ENCODE results near the gene MMRN1.

The MMRN1 gene, protein sequence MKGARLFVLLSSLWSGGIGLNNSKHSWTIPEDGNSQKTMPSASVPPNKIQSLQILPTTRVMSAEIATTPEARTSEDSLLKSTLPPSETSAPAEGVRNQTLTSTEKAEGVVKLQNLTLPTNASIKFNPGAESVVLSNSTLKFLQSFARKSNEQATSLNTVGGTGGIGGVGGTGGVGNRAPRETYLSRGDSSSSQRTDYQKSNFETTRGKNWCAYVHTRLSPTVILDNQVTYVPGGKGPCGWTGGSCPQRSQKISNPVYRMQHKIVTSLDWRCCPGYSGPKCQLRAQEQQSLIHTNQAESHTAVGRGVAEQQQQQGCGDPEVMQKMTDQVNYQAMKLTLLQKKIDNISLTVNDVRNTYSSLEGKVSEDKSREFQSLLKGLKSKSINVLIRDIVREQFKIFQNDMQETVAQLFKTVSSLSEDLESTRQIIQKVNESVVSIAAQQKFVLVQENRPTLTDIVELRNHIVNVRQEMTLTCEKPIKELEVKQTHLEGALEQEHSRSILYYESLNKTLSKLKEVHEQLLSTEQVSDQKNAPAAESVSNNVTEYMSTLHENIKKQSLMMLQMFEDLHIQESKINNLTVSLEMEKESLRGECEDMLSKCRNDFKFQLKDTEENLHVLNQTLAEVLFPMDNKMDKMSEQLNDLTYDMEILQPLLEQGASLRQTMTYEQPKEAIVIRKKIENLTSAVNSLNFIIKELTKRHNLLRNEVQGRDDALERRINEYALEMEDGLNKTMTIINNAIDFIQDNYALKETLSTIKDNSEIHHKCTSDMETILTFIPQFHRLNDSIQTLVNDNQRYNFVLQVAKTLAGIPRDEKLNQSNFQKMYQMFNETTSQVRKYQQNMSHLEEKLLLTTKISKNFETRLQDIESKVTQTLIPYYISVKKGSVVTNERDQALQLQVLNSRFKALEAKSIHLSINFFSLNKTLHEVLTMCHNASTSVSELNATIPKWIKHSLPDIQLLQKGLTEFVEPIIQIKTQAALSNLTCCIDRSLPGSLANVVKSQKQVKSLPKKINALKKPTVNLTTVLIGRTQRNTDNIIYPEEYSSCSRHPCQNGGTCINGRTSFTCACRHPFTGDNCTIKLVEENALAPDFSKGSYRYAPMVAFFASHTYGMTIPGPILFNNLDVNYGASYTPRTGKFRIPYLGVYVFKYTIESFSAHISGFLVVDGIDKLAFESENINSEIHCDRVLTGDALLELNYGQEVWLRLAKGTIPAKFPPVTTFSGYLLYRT
- total RNA-seq: 0 reads per million in 4 experiments

- DNase-seq: no peak
Observed at GRCh38 chr4:89894649-89895550, at the start of gene MMRN1. TSS of gene MMRN1 (plus strand) at chr4:89894854. CDS start at chr4:89894972, 118 bp downstream.

DNA sequence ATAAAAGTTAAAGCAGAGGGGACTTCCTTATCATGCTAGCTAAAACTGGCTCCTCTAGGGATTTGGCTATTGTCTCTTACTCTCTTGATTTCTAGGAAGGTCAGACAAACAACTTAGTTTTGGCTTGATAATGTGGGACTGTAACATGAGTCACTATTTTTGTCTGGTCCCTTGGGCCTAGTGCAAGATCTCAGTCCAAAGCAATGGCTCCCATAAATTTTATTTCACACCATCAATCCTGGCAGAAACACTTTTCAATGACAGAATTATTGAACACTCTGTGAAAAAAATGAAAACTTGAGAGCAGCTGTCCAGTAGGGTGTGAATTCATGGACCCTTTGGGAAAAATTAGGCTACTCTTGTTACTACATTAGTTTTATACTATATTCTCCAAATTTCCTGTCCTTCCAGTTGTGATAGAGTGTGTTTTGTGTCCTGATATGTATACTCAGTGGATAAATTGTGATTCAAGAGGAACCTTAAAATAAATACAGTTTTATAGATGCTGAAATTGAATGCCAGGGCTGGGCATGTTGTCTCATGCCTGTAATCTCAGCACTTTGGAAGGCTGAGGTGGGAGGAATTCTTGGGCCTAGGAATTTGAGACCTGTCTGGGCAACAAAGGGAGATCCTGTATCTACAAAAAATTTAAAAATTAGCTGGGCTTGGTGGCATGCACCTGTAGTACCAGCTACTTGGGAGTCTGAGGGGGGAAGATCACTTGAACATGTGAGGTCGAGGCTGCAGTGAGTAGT lies 46.9 kb upstream of the MMRN1 start:
- no peak for DNase-seq

GRCh38 chr4:89855236-89855635 lies 39.4 kb upstream of the MMRN1 start:
- no peak for DNase-seq

GRCh38 chr4:89860971-89861370 lies 33.7 kb upstream of the MMRN1 start:
- DNase-seq: no peak

DNA sequence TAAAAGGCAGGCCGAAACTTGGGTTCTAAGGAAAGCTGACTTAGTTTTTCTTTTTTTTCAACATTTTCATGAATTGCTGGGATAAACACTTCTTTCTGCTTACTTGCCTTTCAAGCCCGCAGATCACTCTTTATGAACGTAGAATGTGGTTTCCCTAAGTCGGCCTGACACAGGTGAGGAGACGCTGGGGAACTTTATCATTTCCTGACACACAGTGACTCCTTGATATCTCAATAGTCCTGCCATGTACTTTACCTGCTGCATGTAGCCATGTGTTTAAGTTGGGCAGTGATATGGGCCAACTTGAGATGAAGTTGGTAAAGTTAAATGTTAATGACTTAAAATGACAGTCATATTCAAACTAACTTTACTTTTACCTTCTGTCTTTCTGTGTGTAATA lies 31.1 kb upstream of the MMRN1 start:
- no peak for DNase-seq

- DNase-seq: no peak
Observed at GRCh38 chr4:89868276-89868675, 26.4 kb upstream of the MMRN1 start.

DNA sequence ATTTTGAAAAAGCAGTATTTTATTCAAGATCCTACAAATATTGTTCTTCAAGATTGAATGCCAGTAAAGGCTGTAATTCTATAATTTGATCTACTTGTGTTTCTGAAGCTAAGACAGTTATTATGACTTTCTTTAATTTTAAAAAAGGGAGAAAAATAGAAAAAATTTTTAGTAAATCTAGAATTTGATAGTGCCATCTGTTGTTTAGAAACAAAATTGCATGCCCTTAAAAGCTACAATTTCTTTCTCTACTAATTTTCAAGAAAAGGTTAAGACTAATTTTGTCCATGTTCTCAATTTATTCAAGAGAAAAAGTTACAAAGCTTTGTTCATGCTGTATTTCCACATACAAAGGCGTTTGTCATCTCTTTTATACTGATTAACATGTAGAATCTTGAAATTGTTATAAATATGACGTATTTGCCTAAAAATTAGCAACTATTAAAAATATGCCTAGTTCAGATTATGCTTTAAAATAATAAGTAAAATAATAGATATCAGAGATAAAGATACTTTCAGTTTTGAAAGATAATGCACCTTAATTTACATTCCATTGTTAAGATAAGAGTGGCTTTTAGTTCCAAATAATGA lies 25.6 kb upstream of the MMRN1 start:
- DNase-seq: no peak

DNA sequence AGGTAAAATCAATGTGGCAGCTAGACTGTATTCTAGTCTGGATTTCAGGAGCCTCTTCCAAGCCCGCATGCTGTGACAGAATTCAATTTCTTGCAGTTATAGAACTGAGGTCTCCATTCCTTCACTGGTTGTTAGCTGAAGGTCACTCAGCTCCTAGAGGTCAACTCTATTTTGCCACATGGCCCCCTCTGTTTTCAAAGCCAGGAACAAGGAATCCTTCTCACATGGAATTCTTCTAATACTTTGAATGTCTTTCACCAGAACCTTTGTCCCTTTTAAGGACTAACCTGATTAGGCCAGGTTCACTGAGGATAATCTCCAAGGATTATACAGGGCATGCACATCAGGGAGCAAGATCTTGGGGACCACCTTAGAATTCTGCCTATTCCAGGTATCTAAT lies 23.4 kb upstream of the MMRN1 start:
- DNase-seq: no peak

- DNase-seq: no peak
Observed at GRCh38 chr4:89876548-89876947, 18.1 kb upstream of the MMRN1 start.

DNA sequence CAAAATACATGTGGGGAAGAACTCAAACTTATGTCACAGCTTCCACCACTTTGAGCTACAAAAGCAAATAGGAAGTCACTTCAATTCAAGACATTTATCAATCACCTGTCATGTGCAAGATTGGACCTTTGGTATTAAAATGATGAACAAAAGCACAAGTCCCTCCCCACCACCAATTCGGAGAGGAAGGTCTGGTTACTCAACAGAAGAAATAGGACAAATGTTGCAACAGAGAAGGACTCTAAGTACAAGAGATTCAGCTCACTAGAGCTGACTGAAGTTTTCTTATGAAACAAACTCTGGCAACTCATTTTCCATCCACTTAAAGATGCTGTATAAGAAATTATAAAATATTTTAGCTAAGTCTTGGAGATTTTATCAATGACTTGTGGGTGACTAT lies 16.0 kb upstream of the MMRN1 start:
- no peak for DNase-seq

GRCh38 chr4:89879215-89879614 lies 15.4 kb upstream of the MMRN1 start:
- no peak for DNase-seq

DNA sequence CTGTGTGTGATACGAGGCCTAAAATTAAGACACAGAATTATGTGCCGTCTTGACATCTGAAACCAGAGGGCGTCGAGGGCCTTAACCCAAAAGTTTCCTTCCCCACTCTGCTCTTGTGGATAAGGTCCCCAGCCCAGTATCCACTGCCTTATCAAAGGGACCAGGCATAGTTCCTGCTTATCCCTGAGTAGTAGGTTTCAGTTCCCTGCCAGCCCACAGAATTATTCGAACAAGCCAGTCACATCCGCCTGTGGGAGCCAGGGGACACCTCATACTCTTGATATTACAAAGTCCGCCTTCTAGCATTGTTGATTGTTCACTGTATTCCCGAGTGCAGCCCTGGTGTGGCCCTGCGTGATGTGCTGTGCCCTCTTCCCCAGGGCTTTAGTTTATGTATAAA lies 5.4 kb upstream of the MMRN1 start:
- no peak for DNase-seq

DNA sequence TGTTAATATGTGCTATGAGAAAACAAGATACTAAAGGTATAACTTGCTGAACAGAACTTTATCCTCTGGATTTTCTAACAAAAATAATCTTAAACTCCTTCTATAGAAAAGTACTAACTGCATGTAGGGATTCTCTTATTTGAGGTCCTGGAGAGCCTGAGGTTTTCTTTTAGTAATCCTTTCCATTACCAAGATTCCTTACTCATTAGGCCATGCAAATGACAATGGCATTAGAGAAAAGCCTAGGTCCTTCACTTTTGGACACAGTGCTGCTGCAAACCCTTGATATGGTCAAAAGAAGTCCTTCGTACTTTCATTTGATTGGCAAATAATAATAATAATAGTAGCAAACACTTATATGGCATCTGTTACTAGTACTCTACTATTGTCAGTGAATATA lies 3.2 kb downstream of the MMRN1 start:
- no peak for DNase-seq

GRCh38 chr4:89898304-89898716 lies 3.7 kb downstream of the MMRN1 start:
- no peak for DNase-seq

GRCh38 chr4:89899152-89899551 lies 4.5 kb downstream of the MMRN1 start:
- no peak for DNase-seq

DNA sequence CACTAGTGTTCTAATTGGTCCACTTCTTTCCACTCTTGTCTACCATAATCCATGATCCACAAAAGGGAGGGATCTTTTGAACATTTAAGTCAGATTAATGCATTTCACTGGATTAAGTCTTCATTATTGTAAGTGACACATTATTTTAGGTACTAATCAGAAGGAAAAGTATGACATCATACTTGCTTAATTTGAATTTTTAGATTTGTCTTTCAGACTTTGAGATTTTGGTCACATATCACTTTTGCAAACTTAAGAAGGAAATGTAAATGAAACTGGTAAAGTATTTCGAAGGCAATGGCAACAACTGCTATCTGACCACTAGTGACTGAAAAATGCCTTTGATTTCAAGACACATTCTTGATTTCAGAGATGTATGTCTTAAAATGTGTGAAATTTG lies 5.2 kb downstream of the MMRN1 start:
- DNase-seq: no peak

GRCh38 chr4:89901808-89902431 lies 7.3 kb downstream of the MMRN1 start:
- peak; percentile 10 for DNase-seq

GRCh38 chr4:89904524-89904923 lies 9.9 kb downstream of the MMRN1 start:
- DNase-seq: no peak

DNA sequence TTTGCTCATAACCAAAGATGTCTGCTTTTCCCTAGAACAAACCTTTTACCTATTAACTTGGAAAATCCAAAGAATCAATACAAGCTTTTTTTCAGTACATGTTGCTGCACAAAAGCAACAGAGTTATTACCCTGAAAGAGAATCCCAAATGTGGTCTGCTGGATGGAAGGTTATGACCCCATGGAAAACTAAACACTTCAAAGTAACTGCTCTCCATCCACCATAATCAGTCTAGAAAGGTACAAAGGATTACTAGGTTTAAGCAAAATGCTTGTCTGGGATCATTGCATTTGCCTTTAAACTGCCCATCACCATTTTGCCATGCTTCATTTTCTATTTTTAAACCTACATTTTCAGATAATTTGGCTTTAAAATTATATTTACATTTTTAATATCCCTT lies 11.7 kb downstream of the MMRN1 start:
- no peak for DNase-seq

- DNase-seq: no peak
Observed at GRCh38 chr4:89906777-89907521, 12.3 kb downstream of the MMRN1 start.
